Activated T-helper 2 cell treated with anti-CD3 and anti-CD28 coated beads, Interferon-gamma antibody, Interleukin-2, Interleukin-4, amounts not matched to agents 10 μg/mL and 5 μg/mL and 100 μg/mL, durations not matched to agents 14 hours and 24 hours and 36 hours (primary cell): ENCODE data around the gene PSTPIP1. TPM values are rescaled to one million over a fixed set of nuclear protein-coding genes. Genes with fewer than 3 reads are reported as not detected.

Source experiments
- DNase-seq: peaks from one replicate; pipeline ENCODE4 v3.0.0; 2021; ENCODE audit warnings: low spot score
- H3K27ac Mint-ChIP-seq: one replicate; pipeline ENCODE4 v1.8.0; 2021; ENCODE audit warnings: mixed read lengths
- H3K27me3 Mint-ChIP-seq: one replicate; pipeline ENCODE4 v1.8.0; 2021; ENCODE audit warnings: low read depth, mixed read lengths
- H3K36me3 Mint-ChIP-seq: one replicate; pipeline ENCODE4 v1.8.0; 2021; ENCODE audit warnings: low read depth, mixed read lengths
- H3K4me1 Mint-ChIP-seq: one replicate; pipeline ENCODE4 v1.8.0; 2021; ENCODE audit warnings: low read depth, mixed read lengths
- H3K4me3 Mint-ChIP-seq: one replicate; pipeline ENCODE4 v1.8.0; 2021; ENCODE audit warnings: low read depth, mild to moderate bottlenecking, moderate library complexity, mixed read lengths
- H3K9me3 Mint-ChIP-seq: one replicate; pipeline ENCODE4 v1.8.0; 2021; ENCODE audit warnings: mixed read lengths
- intact Hi-C: fragments of 100-400 bp; cut with micrococcal nuclease; formaldehyde crosslinking; loops from one replicate; pipeline ENCODE4 v1.15.1; 2023
- total RNA-seq: library from RNA; stranded (reverse); gene quantifications from 2 replicates; pipeline ENCODE4 v1.2.3, GENCODE V29; 2022

The PSTPIP1 gene
- total RNA-seq, 1 donor from 2014 or later = 169 TPM

DNA sequence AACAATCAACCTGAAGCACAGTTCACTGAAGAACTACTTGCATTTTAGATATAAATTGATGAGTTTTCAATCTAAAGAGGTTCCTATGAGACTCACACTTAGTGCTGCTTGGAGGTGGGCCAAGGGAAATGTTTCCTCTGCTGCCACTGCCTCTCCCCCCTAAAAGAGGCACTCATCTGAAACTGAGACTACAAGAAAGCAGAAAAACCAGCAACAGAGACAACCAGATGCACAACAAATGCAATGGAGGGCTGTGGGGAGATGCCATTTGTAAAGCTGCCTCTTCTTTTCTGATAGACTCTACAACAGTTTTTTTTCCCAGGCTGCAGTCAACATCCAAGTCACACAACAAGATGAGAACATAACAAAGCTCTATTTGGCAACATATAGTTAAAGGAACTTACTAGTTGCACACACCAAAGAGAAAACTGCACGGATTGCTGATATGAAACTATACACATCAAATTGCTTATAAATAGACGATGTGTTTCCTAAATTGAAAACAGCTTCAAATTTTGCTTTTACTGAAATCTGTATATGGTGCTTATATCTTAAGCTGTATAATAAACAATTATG, 64.9 kb downstream of the PSTPIP1 start:
- Mint-ChIP-seq H3K4me3 (no peak overlapping the region), H3K27me3 (no peaks in the 10 kb centered on the region), H3K36me3 (no peaks in the 10 kb centered on the region), H3K27ac (no peak overlapping the region), H3K9me3 (no peaks in the 10 kb centered on the region), H3K4me1 (peaks cover 26% of the 10 kb centered on the region)
- DNase-seq = no peak
- intact Hi-C loops = no loop called here

DNA sequence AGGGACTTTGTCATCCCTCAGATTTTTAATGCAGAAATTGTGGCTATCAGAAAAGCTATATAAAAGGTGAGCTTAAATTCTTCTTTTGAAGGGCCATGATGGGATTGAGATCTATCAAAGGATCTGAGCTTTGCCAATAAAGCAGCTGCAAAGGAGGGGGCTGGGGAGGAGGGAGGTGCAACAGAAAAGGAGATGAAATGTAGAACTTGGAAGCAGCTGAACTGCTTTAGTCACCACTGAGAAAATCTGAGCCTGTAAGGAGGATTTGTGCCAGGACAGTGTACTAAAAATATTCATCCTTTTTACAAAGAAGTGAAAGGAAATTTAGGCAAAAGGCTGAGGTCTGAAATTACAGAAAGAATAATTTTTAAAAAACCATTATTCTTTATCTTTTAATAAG, 65.6 kb downstream of the PSTPIP1 start:
- DNase-seq = no peak
- H3K27ac Mint-ChIP-seq = no peak overlapping the region
- intact Hi-C loops = no loop called here
- H3K36me3 Mint-ChIP-seq = no peaks in the 10 kb centered on the region
- H3K9me3 Mint-ChIP-seq = no peaks in the 10 kb centered on the region
- H3K27me3 Mint-ChIP-seq = no peaks in the 10 kb centered on the region
- H3K4me3 Mint-ChIP-seq = no peak overlapping the region
- H3K4me1 Mint-ChIP-seq = peaks cover 26% of the 10 kb centered on the region

DNA sequence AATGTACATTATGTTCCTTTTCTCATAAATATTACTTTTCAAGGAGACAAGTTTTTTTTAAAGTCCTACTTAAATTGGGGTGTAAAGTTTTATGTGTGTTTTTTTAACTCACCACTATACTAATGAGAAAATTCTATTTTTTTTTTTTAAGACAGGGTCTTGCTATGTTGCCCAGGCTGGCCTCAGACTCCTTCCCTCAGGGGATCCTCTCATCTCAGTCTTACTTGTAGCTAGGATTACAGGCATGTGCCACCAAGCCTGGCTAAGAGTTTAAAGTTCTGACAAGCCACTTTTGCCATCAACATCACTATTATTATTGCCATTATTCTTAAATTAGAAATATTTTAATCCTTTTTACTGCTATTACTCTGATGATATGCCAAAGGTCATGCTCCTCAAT, 68.3 kb downstream of the PSTPIP1 start:
- H3K27ac Mint-ChIP-seq = no peak overlapping the region
- no peaks in the 10 kb centered on the region for H3K9me3 Mint-ChIP-seq
- no peaks in the 10 kb centered on the region for H3K36me3 Mint-ChIP-seq
- H3K4me3 Mint-ChIP-seq = no peak overlapping the region
- intact Hi-C loops = no loop called here
- H3K27me3 Mint-ChIP-seq = no peaks in the 10 kb centered on the region
- no peak for DNase-seq
- peaks cover 29% of the 10 kb centered on the region for H3K4me1 Mint-ChIP-seq

DNA sequence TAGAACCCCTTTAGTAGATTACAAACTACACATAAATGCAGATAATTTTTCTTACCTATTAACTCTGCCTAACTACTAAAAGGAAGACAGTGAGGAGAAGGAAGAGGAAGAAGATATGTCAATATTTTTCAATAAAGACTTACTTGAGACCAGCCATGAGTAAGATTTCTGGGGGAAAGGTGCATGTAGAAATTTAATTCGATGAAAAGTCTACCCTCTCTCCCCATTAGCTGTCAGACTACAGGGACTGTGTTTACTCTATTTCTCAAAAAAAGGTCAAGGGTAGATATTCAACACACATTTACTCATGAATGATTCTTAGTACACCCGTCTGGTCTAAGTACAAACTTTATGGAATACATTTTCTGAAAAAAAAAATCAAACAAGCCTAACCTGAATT, 69.1 kb downstream of the PSTPIP1 start:
- no peak overlapping the region for H3K27ac Mint-ChIP-seq
- intact Hi-C loops = no loop called here
- peaks cover 30% of the 10 kb centered on the region for H3K4me1 Mint-ChIP-seq
- no peak overlapping the region for H3K4me3 Mint-ChIP-seq
- H3K9me3 Mint-ChIP-seq = no peaks in the 10 kb centered on the region
- no peak for DNase-seq
- H3K27me3 Mint-ChIP-seq = peaks cover 2% of the 10 kb centered on the region
- H3K36me3 Mint-ChIP-seq = no peaks in the 10 kb centered on the region

DNA sequence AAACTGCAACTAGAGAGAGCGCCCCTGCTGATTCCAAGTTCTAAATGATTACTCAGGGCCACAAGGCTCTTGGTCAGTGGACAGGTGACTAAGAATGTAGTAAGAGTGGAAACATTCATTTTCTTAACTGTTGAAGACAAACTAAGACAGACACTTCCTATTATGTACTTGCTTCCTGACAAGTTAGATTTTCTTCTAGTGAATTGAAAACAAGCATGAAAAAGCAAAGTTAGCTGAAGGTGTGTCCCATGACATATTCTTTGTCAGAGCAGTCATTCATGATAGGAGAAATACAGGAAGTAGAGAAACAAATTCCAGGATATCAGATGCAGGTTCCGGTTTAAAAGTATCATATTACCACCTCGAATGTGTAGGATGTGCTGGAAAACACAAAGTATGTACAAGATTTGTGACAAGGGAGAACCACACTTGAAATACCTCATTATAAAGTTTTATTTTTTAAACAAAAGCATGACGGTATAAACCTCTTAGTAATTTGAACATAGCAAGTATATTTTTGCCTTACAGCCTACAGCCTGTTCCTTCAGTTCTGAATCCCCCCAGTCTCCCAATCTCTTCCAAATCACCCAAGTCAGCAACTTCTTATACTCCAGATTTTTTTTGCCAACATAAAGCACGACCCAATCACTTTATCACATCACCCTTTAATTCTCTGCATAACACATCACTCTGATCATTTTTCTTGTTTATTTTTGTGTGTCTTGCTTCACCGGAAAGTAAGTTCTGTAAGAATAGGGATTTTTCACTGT, 69.8 kb downstream of the PSTPIP1 start:
- H3K27ac Mint-ChIP-seq = no peak overlapping the region
- H3K9me3 Mint-ChIP-seq = no peaks in the 10 kb centered on the region
- H3K36me3 Mint-ChIP-seq = peaks cover 4% of the 10 kb centered on the region
- intact Hi-C loops = no loop called here
- peaks cover 5% of the 10 kb centered on the region for H3K27me3 Mint-ChIP-seq
- no peak for DNase-seq
- peaks cover 31% of the 10 kb centered on the region for H3K4me1 Mint-ChIP-seq
- no peak overlapping the region for H3K4me3 Mint-ChIP-seq

DNA sequence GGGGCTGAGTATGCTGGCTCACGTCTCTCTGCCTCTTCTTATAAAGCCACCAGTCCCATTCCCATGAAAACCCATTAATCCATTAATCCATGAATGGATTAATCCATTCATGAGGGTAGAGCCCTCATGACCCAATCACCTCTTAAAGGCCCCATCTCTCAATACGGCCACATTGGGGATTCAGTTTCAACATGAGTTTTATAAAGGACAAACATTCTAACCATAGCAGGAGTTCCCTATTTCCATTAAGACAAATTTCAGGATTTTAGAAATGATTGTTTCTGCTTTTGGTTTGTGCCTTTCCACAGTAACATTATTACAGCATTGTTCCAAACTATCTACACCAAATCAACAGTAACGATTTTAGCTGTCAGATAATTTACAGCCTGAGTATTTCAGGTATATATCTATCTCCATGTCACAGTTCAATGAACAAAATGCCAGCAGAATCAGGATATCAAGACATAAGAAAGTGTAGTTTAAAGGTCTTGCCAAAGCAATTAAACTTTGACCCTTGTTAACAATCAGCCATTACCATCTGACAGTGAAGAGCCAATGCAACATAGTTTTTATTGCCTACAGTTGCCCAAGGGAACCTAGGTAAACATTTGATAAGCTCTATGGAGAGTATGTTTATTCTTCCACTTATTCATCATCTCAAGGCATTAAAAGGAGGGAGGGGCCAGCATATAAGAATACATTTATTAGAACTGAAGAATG, 72.2 kb downstream of the PSTPIP1 start:
- Mint-ChIP-seq H3K4me1 (peaks cover 28% of the 10 kb centered on the region), H3K27me3 (peaks cover 7% of the 10 kb centered on the region), H3K27ac (no peak overlapping the region), H3K36me3 (peaks cover 6% of the 10 kb centered on the region), H3K4me3 (no peak overlapping the region), H3K9me3 (no peaks in the 10 kb centered on the region)
- DNase-seq = no peak
- intact Hi-C loops = no loop called here

DNA sequence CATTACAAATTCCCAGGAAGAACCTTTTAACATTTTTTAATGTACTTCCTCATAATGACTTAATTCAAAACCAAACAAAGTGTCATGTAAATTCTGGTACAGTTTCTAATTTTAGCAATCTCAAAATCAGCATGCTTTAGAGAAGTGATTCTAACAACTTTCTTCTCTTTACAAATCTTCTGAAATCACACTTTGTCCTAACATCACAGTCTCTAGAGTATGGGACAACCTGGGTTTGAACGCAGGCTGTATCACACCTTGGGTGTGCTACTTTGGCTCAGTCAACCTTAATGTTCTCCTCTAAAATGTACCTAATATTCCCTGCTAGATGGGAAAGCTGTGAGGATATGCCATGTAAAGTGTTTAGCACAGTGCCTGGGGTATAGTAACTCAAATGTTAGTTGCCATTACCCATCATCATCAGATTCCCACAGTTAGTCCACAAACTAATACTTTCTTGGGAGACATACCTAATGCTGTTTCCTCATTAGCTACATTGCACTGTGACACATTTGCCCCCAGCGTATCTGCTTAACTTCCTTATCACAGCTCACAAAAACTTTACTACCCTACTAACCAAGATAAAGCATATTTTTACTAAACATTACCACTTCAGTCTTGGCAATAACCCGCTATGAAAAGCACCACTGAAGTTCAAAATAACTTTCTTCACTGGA, 72.9 kb downstream of the PSTPIP1 start:
- Mint-ChIP-seq H3K27me3 (peaks cover 7% of the 10 kb centered on the region), H3K36me3 (peaks cover 6% of the 10 kb centered on the region), H3K4me1 (peaks cover 28% of the 10 kb centered on the region), H3K9me3 (no peaks in the 10 kb centered on the region), H3K4me3 (no peak overlapping the region), H3K27ac (no peak overlapping the region)
- DNase-seq = no peak
- intact Hi-C loops = no loop called here

DNA sequence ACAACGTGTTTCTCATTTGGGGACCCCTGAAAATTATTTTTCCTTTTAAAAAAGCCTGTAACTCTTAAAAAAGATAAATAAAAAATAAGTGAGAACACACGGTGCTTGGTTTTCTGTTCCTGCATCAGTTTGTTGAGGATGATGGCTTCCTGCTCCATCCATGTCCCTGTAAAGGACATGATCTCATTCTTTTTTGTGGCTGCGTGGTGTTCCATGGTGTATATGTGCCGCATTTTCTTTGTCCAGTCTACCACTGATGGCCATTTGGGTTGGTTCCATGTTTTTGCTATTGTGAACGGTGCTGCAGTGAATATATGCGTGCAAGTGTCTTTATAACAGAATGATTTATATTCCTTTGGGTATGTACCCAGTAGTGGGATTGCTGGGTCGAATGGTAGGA, 73.7 kb downstream of the PSTPIP1 start:
- no peak for DNase-seq
- Mint-ChIP-seq H3K4me3 (no peak overlapping the region), H3K27ac (no peak overlapping the region), H3K36me3 (peaks cover 6% of the 10 kb centered on the region), H3K9me3 (no peaks in the 10 kb centered on the region), H3K27me3 (peaks cover 9% of the 10 kb centered on the region), H3K4me1 (peaks cover 26% of the 10 kb centered on the region)
- intact Hi-C loops = no loop called here

DNA sequence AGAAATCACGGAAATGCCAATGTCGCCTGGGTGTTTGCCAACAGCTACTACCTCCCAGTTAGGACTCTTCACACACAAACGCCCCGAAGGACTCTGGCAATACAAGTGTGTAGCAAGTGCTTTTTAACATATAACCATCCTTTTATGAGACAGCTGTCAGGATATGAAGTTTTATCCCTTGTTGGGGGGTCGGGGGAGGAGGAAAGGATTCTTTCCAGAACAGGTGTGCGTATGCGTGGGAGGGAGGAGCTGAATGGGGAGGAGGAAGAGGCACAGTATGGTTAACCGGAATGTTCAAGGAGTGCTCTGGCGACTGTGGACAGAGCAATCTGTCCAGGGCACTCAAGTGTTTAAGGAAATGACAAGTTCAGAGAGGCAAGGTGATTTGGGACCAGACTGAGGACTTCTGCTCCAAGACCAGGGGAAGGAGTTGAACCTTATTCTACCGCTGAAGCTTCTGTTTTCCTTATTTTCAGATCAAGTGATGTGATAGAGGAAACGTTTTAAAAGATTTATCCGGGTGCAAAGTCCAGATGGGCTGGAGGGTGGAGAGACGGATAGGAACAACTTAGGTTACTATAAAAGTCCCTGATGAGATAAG, 74.7 kb downstream of the PSTPIP1 start:
- H3K36me3 Mint-ChIP-seq = peaks cover 6% of the 10 kb centered on the region
- no peaks in the 10 kb centered on the region for H3K9me3 Mint-ChIP-seq
- peaks cover 11% of the 10 kb centered on the region for H3K27me3 Mint-ChIP-seq
- H3K27ac Mint-ChIP-seq = peak overlapping the region; percentile 56
- peak overlapping the region; percentile 85 for H3K4me3 Mint-ChIP-seq
- DNase-seq = no peak
- H3K4me1 Mint-ChIP-seq = peaks cover 23% of the 10 kb centered on the region
- intact Hi-C loops = no loop called here

DNA sequence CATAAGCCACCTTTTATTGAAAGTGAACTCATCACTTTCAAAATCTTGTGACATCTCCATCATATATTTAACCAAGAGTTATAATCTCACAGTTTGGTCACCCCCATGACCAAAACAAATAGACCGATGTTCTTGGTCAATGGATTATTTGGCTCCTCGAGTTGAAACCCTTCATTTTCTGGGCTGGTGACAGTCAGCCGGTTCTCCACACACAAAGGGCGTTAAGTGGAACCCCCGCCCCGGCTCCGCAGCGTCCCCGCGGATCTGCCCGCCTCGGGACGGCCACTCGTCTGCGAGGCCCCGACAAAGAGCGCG, 75.2 kb downstream of the PSTPIP1 start:
- Mint-ChIP-seq H3K36me3 (peaks cover 6% of the 10 kb centered on the region), H3K9me3 (no peaks in the 10 kb centered on the region), H3K4me3 (peak overlapping the region; percentile 85), H3K27me3 (peaks cover 11% of the 10 kb centered on the region), H3K27ac (no peak overlapping the region), H3K4me1 (peaks cover 22% of the 10 kb centered on the region)
- intact Hi-C loops = no loop called here
- DNase-seq = no peak

DNA sequence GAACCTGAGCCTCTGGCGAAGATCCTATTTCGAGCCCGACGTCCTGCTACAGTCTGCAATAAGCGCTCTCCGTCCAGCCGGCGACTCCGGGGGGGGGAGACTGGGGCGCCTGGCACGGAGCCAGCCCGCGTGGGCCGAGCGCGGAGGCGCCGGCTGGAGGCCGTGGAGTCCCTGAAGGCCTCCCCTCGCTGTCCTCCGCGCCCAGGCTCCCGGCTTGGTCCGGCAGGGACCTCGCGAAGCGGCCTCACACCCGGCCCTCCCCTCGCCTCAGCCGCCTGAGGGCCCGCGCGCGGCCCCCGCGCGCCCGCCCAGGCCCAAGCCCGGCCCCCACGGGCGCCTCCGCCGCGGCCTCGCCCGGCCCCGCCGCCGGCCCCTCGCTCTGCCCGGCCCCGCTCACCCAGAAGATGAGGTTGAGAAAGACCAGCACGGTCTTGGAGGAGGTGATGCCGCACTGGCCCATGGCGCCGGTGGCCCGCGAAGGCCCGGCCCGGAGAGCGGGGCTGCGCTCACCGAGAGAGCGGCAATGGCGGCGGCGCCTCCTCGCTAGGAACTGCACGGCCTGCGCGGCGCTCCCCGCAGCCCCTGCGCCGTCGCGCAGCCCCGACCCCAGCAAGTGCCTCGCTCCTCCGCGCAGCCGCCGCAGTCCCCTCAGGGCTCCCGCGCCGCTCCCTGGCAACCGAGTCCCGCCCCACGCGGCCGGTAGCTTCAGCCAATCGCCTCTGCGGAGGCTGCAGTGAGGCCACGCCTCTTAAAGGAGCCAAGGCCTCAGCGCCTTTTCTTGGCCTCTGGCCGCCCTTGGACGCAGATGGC, 75.8 kb downstream of the PSTPIP1 start, which contains the start of gene TSPAN3:
TSPAN3 (minus strand) TSS at position 615 of the 810 bp plus-strand sequence; CDS start at position 460, 155 bp downstream.
- Mint-ChIP-seq H3K4me1 (peaks cover 22% of the 10 kb centered on the region), H3K36me3 (peaks cover 6% of the 10 kb centered on the region), H3K4me3 (peak within 1 kb of the TSS; percentile 85), H3K27ac (peak within 1 kb of the TSS; percentile 16), H3K9me3 (no peaks in the 10 kb centered on the region), H3K27me3 (peaks cover 16% of the 10 kb centered on the region)
- intact Hi-C loops = no loop called here
- DNase-seq = peak; percentile 87
